GM21367 (cell line): ENCODE measurements around the gene PPP2R3A.

Experiments used
- ATAC-seq: cut with Tn5 transposase; IDR thresholded peaks from one replicate; pipeline ENCODE4 v1.9.1; 2021; ENCODE audit not compliant: unreplicated experiment

PPP2R3A gene

DNA sequence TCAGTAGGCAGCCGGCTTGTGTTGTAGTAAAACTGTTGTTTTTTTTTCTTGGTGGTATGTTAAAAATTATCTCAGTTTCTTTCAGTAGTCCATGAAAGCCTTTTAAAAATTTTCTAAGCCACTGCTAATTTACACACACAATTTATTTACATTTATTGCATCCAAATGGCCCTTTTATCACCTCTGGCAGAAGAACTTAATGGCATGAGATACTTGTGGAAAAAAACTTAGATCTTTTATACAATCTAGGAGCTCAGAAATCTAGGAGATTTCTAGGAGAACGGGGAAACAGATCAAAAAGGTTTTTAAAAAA lies 1.4 kb downstream of the PPP2R3A start:
- no peak for ATAC-seq

DNA sequence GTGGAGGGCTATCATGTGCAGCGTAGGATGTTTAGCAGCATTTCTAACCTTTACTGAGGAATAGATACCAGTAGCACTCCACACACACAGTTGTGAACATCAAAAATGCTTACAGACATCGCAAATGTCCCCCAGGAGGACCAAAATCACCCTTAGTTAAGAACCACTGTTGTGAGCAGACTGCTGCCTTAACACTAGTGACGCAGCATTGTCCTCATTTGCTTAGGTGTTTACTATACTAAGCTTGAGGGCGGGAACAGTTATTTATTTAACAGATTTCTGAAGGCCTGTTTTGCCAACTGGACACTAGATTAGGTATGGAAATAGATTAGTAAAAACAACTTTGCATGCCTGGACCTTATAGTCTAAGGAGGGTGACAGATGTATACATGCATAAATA lies 2.3 kb downstream of the PPP2R3A start:
- ATAC-seq, result no peak

DNA sequence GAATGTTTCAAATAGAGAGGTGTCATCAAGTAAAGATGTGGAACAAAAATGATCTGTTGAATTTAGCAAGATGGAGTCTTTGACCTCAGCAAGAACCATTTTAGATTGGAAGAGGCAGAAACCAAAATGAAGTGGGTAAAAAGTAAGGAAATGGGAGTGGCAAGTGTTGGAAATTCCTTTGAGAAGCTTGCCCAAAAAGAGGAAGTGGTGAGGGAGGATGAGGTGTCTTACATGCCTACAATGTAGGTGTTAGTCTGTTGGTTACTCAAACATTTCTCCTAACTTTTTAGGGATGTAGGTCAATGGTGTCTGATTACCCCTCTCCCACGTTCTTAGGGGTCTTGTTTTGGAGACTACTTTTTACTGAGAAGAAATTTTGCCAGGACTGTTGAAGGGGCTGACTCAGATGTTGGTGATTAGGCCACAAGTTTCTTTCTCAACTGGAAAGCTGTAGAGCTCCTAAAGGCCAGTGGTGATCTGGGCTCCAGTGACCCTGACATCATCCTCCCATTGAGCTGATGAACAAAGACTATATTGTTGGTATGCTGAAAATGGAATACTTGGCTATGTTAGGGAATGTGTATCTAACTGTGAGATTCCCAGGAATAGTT lies 5.1 kb downstream of the PPP2R3A start:
- ATAC-seq, result no peak

DNA sequence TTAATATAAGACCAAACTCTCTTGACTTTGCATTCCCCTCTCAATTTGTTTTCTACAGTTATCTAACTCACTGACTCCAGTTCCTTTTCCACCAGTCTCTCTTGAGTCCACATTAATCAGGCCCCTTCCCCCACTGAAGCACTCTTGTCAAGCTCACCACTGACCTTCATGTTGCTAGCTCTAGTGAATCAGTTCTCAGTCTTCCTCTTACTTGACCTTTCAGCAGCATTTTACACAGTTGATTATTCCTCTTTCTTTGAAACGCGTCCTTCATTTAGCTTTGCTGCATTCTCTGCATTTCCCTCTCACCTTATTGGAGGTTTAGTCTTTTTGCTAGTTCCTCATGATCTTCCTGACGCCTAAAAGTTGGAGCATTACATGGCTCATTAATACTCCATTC lies 8.3 kb downstream of the PPP2R3A start:
- ATAC-seq, result no peak

DNA sequence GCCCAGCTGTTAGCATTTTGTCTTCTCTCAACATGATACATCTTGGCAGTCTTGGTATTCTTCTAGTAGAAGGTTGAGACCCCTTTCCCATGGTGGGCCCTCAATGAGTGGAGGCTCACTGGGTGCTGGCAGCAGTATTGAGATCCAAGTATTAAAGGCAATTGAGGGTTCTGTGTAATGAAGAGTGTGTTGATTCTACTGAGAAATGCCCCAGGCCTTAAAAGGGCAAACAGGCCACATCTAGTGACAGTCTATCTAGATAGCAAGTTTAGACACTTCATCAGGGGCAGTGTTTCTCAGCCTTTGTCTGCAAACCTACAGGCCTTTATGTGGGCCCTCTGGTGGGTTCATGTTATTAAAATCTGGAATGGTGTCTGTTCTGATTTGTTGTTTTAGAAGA lies 9.5 kb downstream of the PPP2R3A start:
- ATAC-seq, result no peak

DNA sequence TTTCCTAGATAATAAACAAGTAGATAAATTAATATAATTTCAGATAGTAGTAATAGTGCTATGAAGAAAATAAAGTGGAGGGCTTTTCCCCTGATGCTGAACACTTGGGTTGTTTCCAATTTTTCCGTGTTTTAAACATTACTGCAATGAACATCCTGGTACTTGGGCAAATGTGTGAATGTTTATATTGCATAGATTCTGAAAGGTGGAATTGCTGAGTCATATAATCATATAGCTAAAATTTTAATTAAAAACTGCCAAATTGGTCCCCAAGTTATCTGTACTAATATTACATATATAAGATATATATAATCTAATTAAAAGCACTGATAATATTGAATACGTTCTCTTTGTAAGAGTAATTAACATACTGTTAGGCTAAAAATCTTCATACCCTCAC lies 10.0 kb downstream of the PPP2R3A start:
- ATAC-seq, result no peak

DNA sequence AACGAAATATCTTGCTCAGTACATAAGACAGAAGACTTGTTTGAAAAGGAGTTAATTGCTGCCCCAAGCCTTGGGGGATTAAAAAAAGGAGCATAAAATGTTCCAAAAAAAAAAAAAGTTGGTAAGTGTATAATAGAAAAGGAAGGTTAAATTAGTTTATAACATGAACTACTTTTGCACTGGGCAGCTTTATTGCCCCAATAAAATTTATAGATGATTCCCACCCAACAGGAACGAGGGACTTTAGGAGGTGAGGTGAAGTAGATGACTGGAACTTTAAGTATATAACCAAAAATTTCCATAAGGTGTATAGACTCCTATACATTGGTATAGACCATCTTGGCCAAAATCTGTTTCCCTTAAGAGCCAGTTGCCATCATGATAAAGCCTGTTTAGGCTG lies 14.8 kb downstream of the PPP2R3A start:
- no peak for ATAC-seq

DNA sequence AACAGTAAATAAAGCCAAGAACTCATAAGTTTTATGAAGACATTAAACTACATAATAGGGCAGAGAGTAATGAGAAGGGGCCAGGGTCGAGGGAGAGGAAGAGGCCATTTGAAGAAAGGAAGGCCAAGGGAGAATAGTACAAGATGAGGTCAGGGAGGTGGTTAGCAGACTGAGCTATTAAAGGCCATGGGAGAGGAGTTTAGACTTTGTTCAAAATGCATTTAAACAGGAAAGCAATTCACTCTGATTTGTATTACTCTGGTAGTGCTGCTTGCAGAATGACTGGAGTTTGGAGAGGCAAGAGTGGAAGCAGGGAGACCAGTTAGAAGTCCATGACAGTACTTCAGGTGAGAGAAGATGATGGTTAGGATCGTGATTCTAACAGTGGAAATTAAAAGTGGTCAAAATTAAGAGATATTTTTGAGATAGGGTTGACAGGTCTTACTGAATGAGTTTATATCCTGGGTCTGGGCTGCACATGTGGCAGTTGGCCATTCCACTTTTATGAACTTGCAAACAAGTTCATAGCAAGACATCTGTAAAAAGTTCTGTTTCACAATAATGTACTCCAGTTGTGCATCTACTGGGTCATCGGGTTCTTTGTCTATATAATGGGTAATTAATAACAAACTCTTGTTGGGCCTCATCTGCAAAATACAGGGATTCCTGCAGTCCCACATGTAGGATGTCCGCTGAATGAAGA lies 16.3 kb downstream of the PPP2R3A start:
- no peak for ATAC-seq

DNA sequence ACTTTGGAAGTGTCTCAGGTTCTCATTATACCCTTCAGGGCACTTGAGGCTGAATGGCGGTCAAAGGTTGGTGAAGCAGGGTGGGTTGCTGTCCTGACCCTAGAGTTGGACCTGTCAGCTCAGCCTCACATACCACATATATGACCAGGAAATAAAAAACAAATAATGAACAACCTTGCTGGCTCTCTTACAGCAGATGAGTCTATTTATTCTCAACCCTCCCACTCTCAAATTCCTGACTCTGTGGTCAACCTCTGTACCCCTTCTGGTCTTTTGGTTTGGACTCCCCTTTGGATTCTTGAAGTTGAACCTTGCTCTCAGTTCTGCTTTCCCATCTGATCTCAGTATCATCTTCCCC lies 16.9 kb downstream of the PPP2R3A start:
- ATAC-seq, result no peak

DNA sequence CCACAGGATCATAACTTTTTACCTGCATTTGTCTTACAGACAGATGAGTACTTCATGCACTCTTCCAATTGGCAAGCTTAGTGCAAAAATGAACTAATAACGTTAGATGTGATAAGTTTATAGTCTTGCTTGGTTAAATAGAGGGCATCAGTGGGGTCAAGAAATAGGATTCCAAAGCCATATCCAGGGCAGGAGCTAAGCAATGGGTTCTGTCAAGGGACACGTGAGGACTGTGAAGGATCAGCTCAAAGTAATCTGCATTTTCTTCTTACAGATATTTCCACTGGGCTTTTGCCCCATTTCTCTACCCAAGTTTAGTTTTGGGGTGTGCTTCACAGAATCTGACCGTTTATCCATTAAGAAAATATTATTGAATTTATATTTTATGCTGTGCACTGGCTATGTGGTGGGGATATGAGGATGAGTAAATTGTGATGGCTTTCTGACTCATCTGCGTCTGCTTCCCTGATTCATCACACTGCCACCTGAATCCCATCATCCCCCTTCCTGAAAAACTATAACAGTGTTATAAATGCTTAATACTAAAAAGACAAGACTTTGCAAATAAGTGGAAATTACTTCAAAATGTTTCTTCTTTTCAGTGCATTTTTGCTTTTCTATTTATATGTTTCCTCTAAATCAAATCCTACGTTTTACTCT lies 17.5 kb downstream of the PPP2R3A start:
- ATAC-seq, result no peak

DNA sequence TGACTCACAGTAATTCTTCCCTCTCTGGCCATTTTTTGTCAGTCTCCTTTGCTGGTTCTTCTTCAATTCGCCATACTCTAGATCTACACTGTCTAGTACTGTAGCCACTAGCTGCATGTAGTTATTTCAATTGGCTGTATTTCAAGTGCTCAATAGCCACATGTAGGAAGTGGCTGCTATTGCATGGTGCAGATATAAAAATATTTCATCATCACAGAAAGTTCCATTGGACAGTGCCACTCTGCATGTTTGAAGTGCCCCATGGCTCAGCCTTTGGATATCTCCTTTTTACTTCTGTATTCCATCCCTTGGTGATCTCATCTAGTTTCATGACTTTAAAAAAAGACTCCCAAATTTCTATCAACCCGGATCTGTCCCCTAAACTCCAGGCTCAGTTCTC lies 22.1 kb downstream of the PPP2R3A start:
- no peak for ATAC-seq

DNA sequence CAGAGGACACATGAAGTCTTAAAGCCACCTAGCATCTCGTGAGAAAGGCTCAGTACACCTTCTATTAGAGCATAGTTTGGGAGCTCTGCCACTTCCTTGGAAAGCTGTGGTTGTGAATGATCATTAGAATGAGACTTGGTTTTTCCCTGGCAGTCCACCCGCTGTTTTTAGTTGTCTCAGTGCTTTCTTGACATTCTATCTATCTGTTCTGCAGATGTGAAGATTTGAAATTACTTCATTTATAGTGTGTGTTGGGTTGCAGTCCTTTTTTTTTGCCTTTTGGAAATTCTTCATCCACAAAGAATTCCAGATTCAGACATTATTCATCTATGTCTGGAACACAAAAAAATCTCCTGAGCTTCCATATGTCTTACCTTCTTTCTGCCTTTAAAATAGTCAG lies 23.7 kb downstream of the PPP2R3A start:
- ATAC-seq, result no peak

DNA sequence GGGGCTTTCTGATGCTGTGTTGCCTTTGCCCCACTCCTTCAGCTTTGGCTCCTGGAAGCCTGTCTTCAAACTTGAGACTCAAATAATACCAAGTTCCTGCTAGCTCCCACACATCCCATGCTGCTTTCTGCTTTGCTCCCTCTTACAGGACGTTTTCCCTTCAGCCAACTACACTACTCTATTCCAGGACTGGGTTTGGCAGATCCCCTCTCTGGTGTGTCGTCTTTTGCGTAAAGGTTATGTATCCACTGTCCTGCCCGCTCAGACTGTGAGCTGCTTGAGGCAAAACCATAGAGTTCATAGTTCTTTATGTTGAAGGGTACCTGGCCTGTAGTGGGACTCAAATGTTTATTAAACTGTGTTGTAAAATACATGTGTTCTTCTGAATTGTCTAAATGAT lies 25.4 kb downstream of the PPP2R3A start:
- ATAC-seq, result no peak

DNA sequence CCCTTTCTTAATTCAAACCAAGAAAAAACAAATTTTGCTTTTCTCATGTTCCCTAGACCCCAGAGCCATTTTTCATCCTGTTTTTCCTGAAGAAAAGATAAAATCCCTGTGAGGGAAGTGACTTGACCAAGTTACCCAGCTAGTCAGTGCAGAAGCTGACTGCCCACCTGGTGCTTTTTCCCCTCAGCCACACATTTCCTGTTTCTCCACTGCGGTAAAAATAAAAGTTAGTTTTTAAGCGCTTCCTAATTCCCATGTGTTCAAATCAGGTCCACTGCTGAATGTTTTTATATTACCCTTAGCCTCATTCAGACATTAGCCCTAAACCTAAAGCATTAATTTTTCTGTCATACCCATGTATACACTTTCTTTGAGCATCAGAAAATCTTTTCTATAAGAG lies 26.1 kb downstream of the PPP2R3A start:
- ATAC-seq, result no peak

DNA sequence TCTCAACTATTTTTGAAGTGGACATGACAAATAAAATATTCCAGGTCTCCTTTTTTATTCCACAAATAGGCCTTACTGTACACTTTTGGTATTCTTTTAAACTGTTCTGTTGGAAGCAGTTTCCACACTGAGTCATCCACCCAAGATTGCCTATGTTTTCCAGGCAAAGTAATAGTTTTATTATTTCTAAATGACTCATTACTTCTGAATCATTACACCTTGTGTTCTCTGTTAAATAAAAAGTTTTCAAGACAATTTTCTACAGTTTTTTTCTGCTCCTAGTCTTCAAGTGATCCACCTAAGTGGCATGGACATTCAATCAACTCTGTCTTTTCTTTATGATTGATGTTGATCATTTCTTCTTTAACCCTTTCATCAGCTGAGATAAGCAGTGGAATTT lies 26.5 kb downstream of the PPP2R3A start:
- no peak for ATAC-seq

DNA sequence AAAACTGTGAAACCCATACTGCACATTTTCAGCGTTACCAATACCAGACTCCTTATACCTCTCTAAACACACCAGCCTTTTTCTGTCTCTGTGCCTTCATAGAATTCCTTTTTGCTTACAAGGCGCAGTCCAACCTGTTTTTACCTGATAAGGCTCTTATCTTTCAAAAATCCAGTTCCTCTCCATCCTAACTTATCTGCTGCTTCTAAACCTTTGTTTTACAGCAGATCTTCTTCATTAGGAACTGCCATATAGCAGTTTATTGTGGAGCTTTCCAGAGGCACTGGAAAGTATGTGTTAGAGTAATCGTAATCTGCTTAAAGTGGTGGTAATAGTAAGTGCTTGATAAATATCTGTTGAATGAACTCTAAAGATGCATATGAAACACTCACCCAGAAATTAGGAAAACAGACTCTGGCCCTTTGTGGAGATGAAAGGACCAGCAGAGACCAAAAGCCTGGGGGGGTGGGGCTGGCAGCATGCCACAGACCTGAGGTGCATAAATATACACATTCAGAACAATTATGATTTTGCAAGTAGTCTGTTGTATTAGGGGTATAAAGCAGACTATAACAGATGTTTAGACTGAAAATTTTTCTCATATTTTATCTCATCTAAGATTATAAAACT lies 29.3 kb downstream of the PPP2R3A start:
- no peak for ATAC-seq

DNA sequence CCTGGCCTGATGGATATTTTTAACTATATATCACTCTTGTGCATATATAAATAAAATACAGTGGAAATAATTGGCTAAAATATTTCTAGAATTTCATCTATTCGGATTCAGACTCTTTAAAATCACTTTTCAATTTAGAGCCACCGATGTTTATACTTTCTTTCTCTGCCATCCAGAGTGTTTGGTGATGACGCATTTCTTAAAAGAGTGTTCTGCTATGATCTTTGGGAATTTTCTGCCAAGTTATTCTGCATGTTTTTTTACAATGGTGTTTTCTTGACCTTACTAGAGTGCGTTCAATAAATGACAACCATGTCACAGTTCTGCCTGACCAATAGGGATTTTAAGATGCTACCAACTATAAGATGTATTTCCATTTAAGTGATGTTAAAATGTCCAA lies 30.2 kb downstream of the PPP2R3A start:
- ATAC-seq, result no peak

DNA sequence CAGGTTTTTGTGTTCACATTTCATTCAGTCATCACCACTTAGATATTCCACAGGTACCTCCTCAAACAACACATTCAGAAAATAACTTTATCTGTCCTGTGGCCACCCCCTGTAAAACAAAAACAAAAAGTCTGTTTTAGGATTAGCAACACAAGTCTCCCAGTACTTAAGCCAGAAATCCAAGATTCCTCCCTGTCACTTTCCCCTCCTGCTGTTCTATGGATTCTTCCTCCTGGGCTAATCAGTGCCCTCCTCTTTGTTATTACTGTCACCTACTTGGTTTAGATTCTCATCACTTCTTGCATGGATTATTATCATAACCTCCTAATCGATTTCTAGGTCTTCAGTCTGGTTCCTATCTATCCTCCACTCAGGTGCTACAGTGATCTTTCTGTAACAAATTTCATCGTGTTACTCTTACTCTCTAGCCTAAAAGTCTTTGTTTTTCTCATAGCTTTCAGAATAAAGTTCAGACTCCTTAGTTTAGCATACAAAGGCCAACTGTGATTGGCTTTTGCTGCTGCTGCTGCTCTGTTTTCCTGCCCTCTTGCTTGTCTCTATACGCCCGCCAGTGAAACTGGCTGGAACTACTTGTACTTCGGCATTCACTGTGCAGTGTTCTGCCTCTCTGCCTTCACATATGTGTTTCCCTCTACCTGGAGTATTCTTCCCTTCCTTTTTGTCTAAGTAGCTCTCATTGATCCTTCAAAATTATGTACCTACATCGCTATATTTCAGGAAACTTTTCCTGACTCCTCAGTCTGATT lies 32.2 kb downstream of the PPP2R3A start:
- ATAC-seq, result no peak

DNA sequence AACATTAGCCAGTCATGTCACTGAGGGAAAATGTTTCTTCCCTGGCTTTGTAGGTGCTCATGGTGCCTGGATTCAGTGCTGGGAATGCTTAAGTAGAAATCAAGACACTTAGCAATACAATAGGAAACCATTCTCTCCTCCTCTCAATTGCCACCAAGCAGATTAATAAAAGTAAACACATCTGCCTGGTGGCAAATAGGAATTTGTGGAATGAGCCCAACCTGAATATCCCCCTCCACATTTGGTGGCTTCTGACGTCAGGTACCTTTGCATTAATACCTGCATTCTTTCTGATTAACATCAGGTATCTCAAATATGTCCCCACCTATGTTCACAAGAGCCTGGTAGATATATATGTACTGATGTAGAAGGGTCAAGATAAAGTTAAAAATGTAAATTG lies 42.7 kb downstream of the PPP2R3A start:
- ATAC-seq, result no peak

DNA sequence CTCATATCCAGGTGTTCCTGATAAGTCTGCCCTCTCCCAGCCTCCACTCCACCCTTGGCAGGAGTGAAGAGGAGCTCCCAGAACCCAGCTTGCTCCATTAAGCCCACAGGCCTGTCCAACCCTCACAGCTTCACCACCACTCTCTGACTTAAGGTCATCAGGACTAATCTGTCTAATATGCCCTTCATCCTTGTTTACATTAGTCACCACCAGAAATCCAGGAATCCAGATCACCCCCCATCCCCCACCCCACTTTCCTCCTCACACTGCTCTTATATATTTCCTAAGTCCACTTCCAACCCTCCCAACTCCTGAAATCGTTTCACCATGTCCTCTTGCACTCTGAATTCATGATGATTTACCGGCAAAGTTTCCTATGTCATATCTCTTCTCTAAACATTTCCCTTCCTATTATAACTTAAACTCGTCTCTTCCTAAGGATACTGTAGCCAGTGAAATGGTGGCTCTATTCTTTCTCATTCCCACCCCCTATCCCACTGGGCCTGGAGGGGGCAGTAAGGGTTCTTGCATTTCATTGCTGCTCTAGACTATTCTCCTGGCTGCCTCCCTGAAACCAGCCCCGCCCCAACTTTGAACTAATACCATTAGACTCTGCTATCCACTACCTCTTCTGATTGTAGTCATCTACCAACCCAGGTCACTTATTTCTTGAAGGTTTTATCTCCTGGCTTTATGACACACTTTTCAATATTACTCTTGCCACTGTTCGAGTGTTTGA lies 43.4 kb downstream of the PPP2R3A start:
- no peak for ATAC-seq

DNA sequence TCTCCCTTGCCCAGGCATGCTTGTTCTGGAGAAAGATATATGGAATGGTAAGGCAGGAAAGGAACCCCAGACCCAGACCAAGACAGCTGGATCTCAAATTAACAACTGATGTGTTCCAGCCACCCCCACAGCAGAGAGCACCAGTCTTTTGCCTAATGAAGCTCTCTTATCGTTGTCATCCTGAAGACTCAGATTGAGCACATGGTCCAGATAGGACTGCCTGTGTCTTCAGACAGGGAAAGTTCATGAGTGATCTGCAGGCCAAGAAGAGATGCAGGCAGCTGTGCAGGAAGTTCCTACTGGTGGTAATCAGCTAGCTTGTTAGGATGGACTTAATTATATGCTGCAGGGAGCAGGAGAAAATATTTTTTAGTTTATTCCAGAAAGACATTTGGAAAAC lies 53.3 kb downstream of the PPP2R3A start:
- no peak for ATAC-seq
